AG08396 (cell line): ENCODE results near the gene YWHAB.

Experiments used
- DNase-seq: peaks from one replicate; pipeline ENCODE4 v3.0.0; 2012; ENCODE audit warnings: low spot score, mixed read lengths

YWHAB gene

GRCh38 chr20:44954211-44954610, 68.7 kb downstream of the YWHAB start:
- no peak for DNase-seq

GRCh38 chr20:44955270-44955669, 69.8 kb downstream of the YWHAB start:
- no peak for DNase-seq

- DNase-seq, result no peak
Measured at GRCh38 chr20:44956410-44956809, 70.9 kb downstream of the YWHAB start.
